Measurements from ENCODE around the gene RPS6KA1. TPM values are rescaled to one million over a fixed set of nuclear protein-coding genes. Genes with fewer than 3 reads are reported as not detected.

The RPS6KA1 gene
- total and polyA plus RNA-seq, 10 of the 15 experiments (the other 5 are each of a cell fraction or from before 2014, with no cell fraction given), result 5.0 to 136 (median 91.5) TPM

DNA sequence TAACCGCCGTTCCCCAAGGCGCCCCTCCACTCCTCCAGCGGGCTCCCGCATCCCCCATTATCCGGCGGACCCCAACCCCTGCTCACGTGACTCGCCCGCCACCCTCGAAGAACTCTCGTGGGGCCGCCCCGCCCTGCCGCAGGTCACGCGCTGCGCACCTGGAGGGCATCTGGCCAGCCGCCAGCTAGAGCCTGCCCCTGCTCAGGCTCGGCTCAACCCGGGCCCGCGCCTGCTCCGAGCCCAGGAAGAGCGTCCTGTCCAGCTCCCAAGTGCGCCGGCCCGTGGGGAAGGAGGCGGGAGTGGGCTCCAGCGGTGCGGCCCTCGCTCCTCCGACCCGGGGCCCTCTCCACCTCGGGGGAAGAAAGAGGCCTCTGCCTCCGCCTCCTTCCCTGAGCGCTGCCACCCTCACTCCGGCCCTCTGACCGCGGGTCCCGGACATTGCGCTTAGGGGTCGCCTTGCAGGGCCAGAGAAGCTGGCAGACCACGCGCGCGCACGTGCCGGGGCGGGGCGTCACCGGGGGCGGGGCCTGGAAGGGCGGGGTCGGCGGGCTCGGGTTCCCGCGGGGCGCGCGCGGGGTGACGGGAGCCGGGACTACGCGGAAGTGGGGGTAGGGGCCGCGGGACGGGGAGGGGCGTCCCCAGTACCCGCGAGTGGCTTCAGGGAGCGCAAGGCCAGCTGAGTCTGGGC lies 28.9 kb upstream of the RPS6KA1 start (continued):
- TF ChIP-seq ZNF622 (IDR thresholded peaks at IDR 0.05) (no peak), POU2F2 (IDR thresholded peaks at IDR 0.05; ENCODE audit: borderline replicate concordance, low read depth, low read length) (no peak; the same call in 2 of the 3 replicates), MEF2B (IDR thresholded peaks at IDR 0.05; ENCODE audit: partially characterized antibody, poor library complexity, severe bottlenecking) (peak; percentile 78), ZNF24 (IDR thresholded peaks at IDR 0.05) (no peak), ETV6 (conservative IDR thresholded peaks at IDR 0.05 in 1 of 2, IDR thresholded peaks at IDR 0.05 in 1 of 2; ENCODE audit: borderline replicate concordance in 1 of 2, low read depth in 1 of 2) (no peak), PBX3 (IDR thresholded peaks at IDR 0.05; ENCODE audit: insufficient replicate concordance, low read depth, low read length) (no peak), PML (IDR thresholded peaks at IDR 0.05; ENCODE audit: low read length) (no peak; the same call in 1 of the 2 replicates), BHLHE40 (IDR thresholded peaks at IDR 0.05; ENCODE audit: borderline replicate concordance in 1 of 2, low read depth in 2 of 2, low read length in 1 of 2) (peak; percentile 96 to 100), YBX1 (IDR thresholded peaks at IDR 0.05) (no peak), CREB1 (IDR thresholded peaks at IDR 0.05; ENCODE audit: low read depth) (no peak; the same call in none of the 2 replicates), CBX3 (IDR thresholded peaks at IDR 0.05; ENCODE audit: borderline replicate concordance, low read depth) (no peak), BCL3 (IDR thresholded peaks at IDR 0.05; ENCODE audit: borderline replicate concordance, insufficient read depth, low read depth, low read length, poor library complexity, severe bottlenecking) (peak; percentile 7), ATF3 (IDR thresholded peaks at IDR 0.05; ENCODE audit: borderline replicate concordance, extremely low read depth, low read depth, low read length) (peak; percentile 3; the same call in 1 of the 2 replicates), SIX5 (IDR thresholded peaks at IDR 0.05; ENCODE audit: low read depth, low read length, severe bottlenecking) (no peak), CREM (IDR thresholded peaks at IDR 0.05; ENCODE audit: low read depth) (no peak), STAT3 (IDR thresholded peaks at IDR 0.05; ENCODE audit: low read depth, low read length) (no peak), SRF (IDR thresholded peaks at IDR 0.05; ENCODE audit: low read depth in 2 of 2, low read length in 2 of 2) (no peak), FOXM1 (IDR thresholded peaks at IDR 0.05; ENCODE audit: low read depth, low read length) (no peak)
- TF ChIP-seq, protein P1, sequence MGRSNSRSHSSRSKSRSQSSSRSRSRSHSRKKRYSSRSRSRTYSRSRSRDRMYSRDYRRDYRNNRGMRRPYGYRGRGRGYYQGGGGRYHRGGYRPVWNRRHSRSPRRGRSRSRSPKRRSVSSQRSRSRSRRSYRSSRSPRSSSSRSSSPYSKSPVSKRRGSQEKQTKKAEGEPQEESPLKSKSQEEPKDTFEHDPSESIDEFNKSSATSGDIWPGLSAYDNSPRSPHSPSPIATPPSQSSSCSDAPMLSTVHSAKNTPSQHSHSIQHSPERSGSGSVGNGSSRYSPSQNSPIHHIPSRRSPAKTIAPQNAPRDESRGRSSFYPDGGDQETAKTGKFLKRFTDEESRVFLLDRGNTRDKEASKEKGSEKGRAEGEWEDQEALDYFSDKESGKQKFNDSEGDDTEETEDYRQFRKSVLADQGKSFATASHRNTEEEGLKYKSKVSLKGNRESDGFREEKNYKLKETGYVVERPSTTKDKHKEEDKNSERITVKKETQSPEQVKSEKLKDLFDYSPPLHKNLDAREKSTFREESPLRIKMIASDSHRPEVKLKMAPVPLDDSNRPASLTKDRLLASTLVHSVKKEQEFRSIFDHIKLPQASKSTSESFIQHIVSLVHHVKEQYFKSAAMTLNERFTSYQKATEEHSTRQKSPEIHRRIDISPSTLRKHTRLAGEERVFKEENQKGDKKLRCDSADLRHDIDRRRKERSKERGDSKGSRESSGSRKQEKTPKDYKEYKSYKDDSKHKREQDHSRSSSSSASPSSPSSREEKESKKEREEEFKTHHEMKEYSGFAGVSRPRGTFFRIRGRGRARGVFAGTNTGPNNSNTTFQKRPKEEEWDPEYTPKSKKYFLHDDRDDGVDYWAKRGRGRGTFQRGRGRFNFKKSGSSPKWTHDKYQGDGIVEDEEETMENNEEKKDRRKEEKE (IDR thresholded peaks at IDR 0.05), result no peak
- TF ChIP-seq, protein P2, sequence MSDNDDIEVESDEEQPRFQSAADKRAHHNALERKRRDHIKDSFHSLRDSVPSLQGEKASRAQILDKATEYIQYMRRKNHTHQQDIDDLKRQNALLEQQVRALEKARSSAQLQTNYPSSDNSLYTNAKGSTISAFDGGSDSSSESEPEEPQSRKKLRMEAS (IDR thresholded peaks at IDR 0.05; ENCODE audit: low read depth, low read length), result no peak; the same call in 1 of the 2 replicates
